ENCODE results near the gene SPACDR.

Gene SPACDR

DNA sequence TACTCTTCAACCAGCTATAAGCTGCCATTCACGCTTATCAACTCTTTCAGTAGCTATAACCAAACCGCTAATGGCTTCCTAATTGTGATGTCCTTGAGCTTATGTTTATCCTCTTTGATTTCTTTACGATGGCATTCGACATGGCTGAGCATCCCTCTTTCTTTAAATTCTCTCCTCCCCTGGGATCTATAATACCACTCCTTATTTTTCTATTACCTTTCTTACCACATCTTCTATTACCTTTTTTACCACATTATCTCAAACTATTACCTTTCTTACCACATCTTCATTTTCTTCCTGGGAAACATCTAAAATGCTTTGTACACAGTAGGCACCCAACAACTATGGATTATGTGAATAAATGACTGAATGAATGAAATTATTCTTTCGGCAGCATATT is 48.6 kb downstream of the SPACDR start:
- Histone ChIP-seq H3K36me3 (ENCODE audit: control insufficient read depth in 2 of 2, insufficient read depth in 2 of 2, low read length in 2 of 2) (no peaks in the 10 kb centered on the region), H3K9me3 (ENCODE audit: control insufficient read depth in 2 of 2, low read length in 2 of 2) (no peaks in the 10 kb centered on the region), H3K4me1 (ENCODE audit: control insufficient read depth in 2 of 2, insufficient read depth in 2 of 2, low read length in 2 of 2) (no peaks in the 10 kb centered on the region), H3K27me3 (ENCODE audit: control insufficient read depth in 2 of 2, insufficient read depth in 2 of 2, low read length in 2 of 2) (no peaks in the 10 kb centered on the region), H3K4me3 (ENCODE audit: low read length in 2 of 2) (no peak overlapping the region), H3K9ac (ENCODE audit: low read depth in 1 of 2, low read length in 2 of 2) (no peak overlapping the region), H3K27ac (ENCODE audit: low read depth in 2 of 2, low read length in 2 of 2) (no peak overlapping the region)

DNA sequence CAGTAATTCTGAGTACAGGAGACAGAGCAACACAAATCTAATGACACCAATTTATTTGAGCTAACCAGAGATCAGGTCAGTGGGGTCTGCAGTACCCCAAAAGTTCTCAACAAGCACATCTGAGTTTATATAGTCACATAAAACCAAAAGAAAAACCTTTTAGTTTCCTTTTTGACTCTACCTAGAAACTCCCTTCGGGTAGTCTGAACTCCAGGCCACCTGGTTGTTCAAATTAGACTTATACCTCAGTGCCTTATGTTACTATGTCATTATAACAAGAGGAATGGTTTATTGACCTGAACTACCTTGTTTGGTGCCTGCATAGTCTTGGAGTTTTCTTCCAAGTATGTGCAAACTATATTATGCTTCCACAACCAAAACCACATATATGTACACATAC is 50.2 kb downstream of the SPACDR start:
- Histone ChIP-seq H3K9me3 (ENCODE audit: control insufficient read depth in 2 of 2, low read length in 2 of 2) (no peaks in the 10 kb centered on the region), H3K4me1 (ENCODE audit: control insufficient read depth in 2 of 2, insufficient read depth in 2 of 2, low read length in 2 of 2) (no peaks in the 10 kb centered on the region)

GRCh38 chr7:100413346-100413745 is 50.7 kb downstream of the SPACDR start:
- Histone ChIP-seq H3K9ac (ENCODE audit: low read depth in 1 of 2, low read length in 2 of 2) (no peak overlapping the region), H3K4me1 (ENCODE audit: control insufficient read depth in 2 of 2, insufficient read depth in 2 of 2, low read length in 2 of 2) (no peaks in the 10 kb centered on the region), H3K27ac (ENCODE audit: low read depth in 2 of 2, low read length in 2 of 2) (no peak overlapping the region), H3K36me3 (ENCODE audit: control insufficient read depth in 2 of 2, insufficient read depth in 2 of 2, low read length in 2 of 2) (no peaks in the 10 kb centered on the region), H3K4me3 (ENCODE audit: low read length in 2 of 2) (no peak overlapping the region), H3K9me3 (ENCODE audit: control insufficient read depth in 2 of 2, low read length in 2 of 2) (no peaks in the 10 kb centered on the region), H3K27me3 (ENCODE audit: control insufficient read depth in 2 of 2, insufficient read depth in 2 of 2, low read length in 2 of 2) (no peaks in the 10 kb centered on the region)

More for the DNA sequence above, 50.2 kb downstream of the SPACDR start:
- no peak overlapping the region for H3K27ac ChIP-seq (ENCODE audit: low read depth in 2 of 2, low read length in 2 of 2)
- no peaks in the 10 kb centered on the region for H3K27me3 ChIP-seq (ENCODE audit: control insufficient read depth in 2 of 2, insufficient read depth in 2 of 2, low read length in 2 of 2)
- H3K9ac ChIP-seq (ENCODE audit: low read depth in 1 of 2, low read length in 2 of 2), result no peak overlapping the region
- H3K36me3 ChIP-seq (ENCODE audit: control insufficient read depth in 2 of 2, insufficient read depth in 2 of 2, low read length in 2 of 2), result no peaks in the 10 kb centered on the region
- H3K4me3 ChIP-seq (ENCODE audit: low read length in 2 of 2), result no peak overlapping the region

GRCh38 chr7:100411101-100411500 is 53.0 kb downstream of the SPACDR start:
- no peaks in the 10 kb centered on the region for H3K36me3 ChIP-seq (ENCODE audit: control insufficient read depth in 2 of 2, insufficient read depth in 2 of 2, low read length in 2 of 2)
- H3K4me1 ChIP-seq (ENCODE audit: control insufficient read depth in 2 of 2, insufficient read depth in 2 of 2, low read length in 2 of 2), result no peaks in the 10 kb centered on the region
- H3K27ac ChIP-seq (ENCODE audit: low read depth in 2 of 2, low read length in 2 of 2), result no peak overlapping the region
- no peaks in the 10 kb centered on the region for H3K27me3 ChIP-seq (ENCODE audit: control insufficient read depth in 2 of 2, insufficient read depth in 2 of 2, low read length in 2 of 2)
- no peak overlapping the region for H3K4me3 ChIP-seq (ENCODE audit: low read length in 2 of 2)
- H3K9me3 ChIP-seq (ENCODE audit: control insufficient read depth in 2 of 2, low read length in 2 of 2), result no peaks in the 10 kb centered on the region
- H3K9ac ChIP-seq (ENCODE audit: low read depth in 1 of 2, low read length in 2 of 2), result no peak overlapping the region

GRCh38 chr7:100407285-100408180 is 56.5 kb downstream of the SPACDR start:
- H3K9me3 ChIP-seq (ENCODE audit: control insufficient read depth in 2 of 2, low read length in 2 of 2), result no peaks in the 10 kb centered on the region
- no peak overlapping the region for H3K27ac ChIP-seq (ENCODE audit: low read depth in 2 of 2, low read length in 2 of 2)
- no peak overlapping the region for H3K4me3 ChIP-seq (ENCODE audit: low read length in 2 of 2)
- H3K36me3 ChIP-seq (ENCODE audit: control insufficient read depth in 2 of 2, insufficient read depth in 2 of 2, low read length in 2 of 2), result no peaks in the 10 kb centered on the region
- no peaks in the 10 kb centered on the region for H3K4me1 ChIP-seq (ENCODE audit: control insufficient read depth in 2 of 2, insufficient read depth in 2 of 2, low read length in 2 of 2)
- no peaks in the 10 kb centered on the region for H3K27me3 ChIP-seq (ENCODE audit: control insufficient read depth in 2 of 2, insufficient read depth in 2 of 2, low read length in 2 of 2)
- no peak overlapping the region for H3K9ac ChIP-seq (ENCODE audit: low read depth in 1 of 2, low read length in 2 of 2)

DNA sequence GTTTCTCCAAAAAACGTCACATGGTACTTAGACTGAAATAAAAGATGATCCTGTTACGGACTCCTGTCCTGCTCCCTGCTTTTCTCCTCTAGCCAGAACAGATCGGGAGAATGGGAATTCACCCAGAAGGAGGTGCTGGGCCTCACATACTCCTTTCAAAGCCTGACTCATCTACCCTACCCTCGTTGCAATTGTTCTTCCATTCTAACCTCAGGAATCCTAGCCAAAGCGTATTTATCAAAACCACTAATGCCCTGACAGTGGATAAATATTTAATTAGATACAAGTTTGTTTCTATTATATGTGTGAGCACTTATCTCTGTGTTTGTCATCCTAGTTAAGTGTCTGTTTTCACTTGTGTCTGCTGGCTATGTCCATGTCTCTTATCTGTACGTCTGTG is 57.3 kb downstream of the SPACDR start:
- H3K36me3 ChIP-seq (ENCODE audit: control insufficient read depth in 2 of 2, insufficient read depth in 2 of 2, low read length in 2 of 2), result no peaks in the 10 kb centered on the region
- no peak overlapping the region for H3K4me3 ChIP-seq (ENCODE audit: low read length in 2 of 2)
- H3K27ac ChIP-seq (ENCODE audit: low read depth in 2 of 2, low read length in 2 of 2), result no peak overlapping the region
- no peaks in the 10 kb centered on the region for H3K9me3 ChIP-seq (ENCODE audit: control insufficient read depth in 2 of 2, low read length in 2 of 2)
- no peaks in the 10 kb centered on the region for H3K4me1 ChIP-seq (ENCODE audit: control insufficient read depth in 2 of 2, insufficient read depth in 2 of 2, low read length in 2 of 2)
- H3K27me3 ChIP-seq (ENCODE audit: control insufficient read depth in 2 of 2, insufficient read depth in 2 of 2, low read length in 2 of 2), result no peaks in the 10 kb centered on the region
- no peak overlapping the region for H3K9ac ChIP-seq (ENCODE audit: low read depth in 1 of 2, low read length in 2 of 2)

Data from mucosa of rectum (tissue), 2 donors.